ENCODE results near the gene CARD18.

GRCh38 chr11:105103336-105103735 is 36.2 kb downstream of the CARD18 start:
- no peak for TF ChIP-seq CTCF (IDR thresholded peaks at IDR 0.05; ENCODE audit: low read length)
- TF ChIP-seq EZH2 (optimal IDR thresholded peaks at IDR 0.05; ENCODE audit: low read depth, low read length) = no peak
